Endodermal cell (in vitro differentiated cells): ENCODE measurements around the gene KRTAP9-6. TPM values are rescaled to one million over a fixed set of nuclear protein-coding genes. Genes with fewer than 3 reads are reported as not detected.

Source experiments
- DNase-seq: peaks from one replicate; pipeline ENCODE4 v3.0.0-alpha.2; 2017
- H3K27ac ChIP-seq: 2 replicates; pipeline ENCODE4 v1.5.1; 2013; ENCODE audit warnings: mild to moderate bottlenecking, low read depth, low read length, moderate library complexity
- H3K27me3 ChIP-seq: 2 replicates; pipeline ENCODE4 v1.6.1; 2013; ENCODE audit warnings: mild to moderate bottlenecking, low read length, moderate library complexity; ENCODE audit not compliant: insufficient read depth, control insufficient read depth, poor library complexity, severe bottlenecking
- H3K36me3 ChIP-seq: 2 replicates; pipeline ENCODE4 v1.7.0; 2013; ENCODE audit warnings: mild to moderate bottlenecking, low read length, moderate library complexity; ENCODE audit not compliant: control insufficient read depth, insufficient read depth
- H3K4me1 ChIP-seq: one replicate; pipeline ENCODE4 v1.7.0; 2013; ENCODE audit warnings: low read length; ENCODE audit not compliant: control insufficient read depth, insufficient read depth
- H3K4me3 ChIP-seq: 2 replicates; pipeline ENCODE4 v1.5.1; 2013; ENCODE audit warnings: mild to moderate bottlenecking, low read length, moderate library complexity
- H3K9ac ChIP-seq: 2 replicates; pipeline ENCODE4 v1.6.1; 2013; ENCODE audit warnings: mild to moderate bottlenecking, low read length, moderate library complexity; ENCODE audit not compliant: poor library complexity, severe bottlenecking; ENCODE audit errors: extremely low read depth
- H3K9me3 ChIP-seq: 2 replicates; pipeline ENCODE4 v1.6.1; 2013; ENCODE audit warnings: mild to moderate bottlenecking, low read length, moderate library complexity; ENCODE audit not compliant: control insufficient read depth
- H3K27ac Mint-ChIP-seq: 2 replicates; pipeline ENCODE4 v1.8.0; 2020; ENCODE audit warnings: mixed read lengths
- H3K27me3 Mint-ChIP-seq: 2 replicates; pipeline ENCODE4 v1.8.0; 2021; ENCODE audit warnings: mild to moderate bottlenecking, mixed read lengths; ENCODE audit not compliant: insufficient read depth
- H3K36me3 Mint-ChIP-seq: 2 replicates; pipeline ENCODE4 v1.8.0; 2020; ENCODE audit warnings: low read depth, mixed read lengths
- H3K4me1 Mint-ChIP-seq: 2 replicates; pipeline ENCODE4 v1.8.0; 2020; ENCODE audit warnings: mixed read lengths
- H3K4me3 Mint-ChIP-seq: 2 replicates; pipeline ENCODE4 v1.8.0; 2020; ENCODE audit warnings: mild to moderate bottlenecking, moderate library complexity, mixed read lengths
- H3K9me3 Mint-ChIP-seq: 2 replicates; pipeline ENCODE4 v1.8.0; 2020; ENCODE audit warnings: mild to moderate bottlenecking, mixed read lengths
- CTCF ChIP-seq: fragments of 200-600 bp; sonication (generic); conservative IDR thresholded peaks from 2 replicates; pipeline ENCODE4 v1.5.0; 2021; ENCODE audit warnings: antibody characterized with exemption, mild to moderate bottlenecking
- WGBS, 2 experiments: methylation state at CpG; one replicate each; pipeline versions ENCODE4 v1.1.5 to v1.1.7; 2013; ENCODE audit warnings: missing lambda C conversion rate in 2 of 2, mixed read lengths in 1 of 2; ENCODE audit not compliant: insufficient coverage in 1 of 2, insufficient read length in 1 of 2; 5-methylcytosine and 5-hydroxymethylcytosine counted together
- total RNA-seq, 2 donors: library from RNA; stranded (reverse); fragmentation: NEBNext Ultra II Directional in 1 of 2; extraction: Animal tissue kit (Norgen Biotek cat#: 25700) in 1 of 2; gene quantifications; 2 replicates in 1 of 2; 3 replicates in 1 of 2; pipeline ENCODE4 v1.2.1, GENCODE V29; 2021

The KRTAP9-6 gene
- total RNA-seq, 2 donors from 2014 or later = not detected

GRCh38 chr17:41308251-41308917 lies 43.2 kb downstream of the KRTAP9-6 start:
- Mint-ChIP-seq H3K4me3 (no peak overlapping the region), H3K27me3 (peaks cover 4% of the 10 kb centered on the region), H3K27ac (no peak overlapping the region), H3K9me3 (no peaks in the 10 kb centered on the region), H3K36me3 (no peaks in the 10 kb centered on the region), H3K4me1 (no peaks in the 10 kb centered on the region)
- no peak overlapping the region for H3K27ac ChIP-seq
- DNase-seq = peak; percentile 42
- H3K9ac ChIP-seq = no peak overlapping the region
- H3K4me3 ChIP-seq = no peak overlapping the region
- peaks cover 8% of the 10 kb centered on the region for H3K27me3 ChIP-seq
- WGBS, 2 experiments = 86% methylated on average over 10 of the region's 10 CpGs
- no peaks in the 10 kb centered on the region for H3K9me3 ChIP-seq
- H3K36me3 ChIP-seq = no peaks in the 10 kb centered on the region
- TF ChIP-seq CTCF = no peak
- H3K4me1 ChIP-seq = no peaks in the 10 kb centered on the region

- Mint-ChIP-seq H3K4me3 (no peak within 1 kb of the TSS), H3K27me3 (peaks cover 4% of the 10 kb centered on the region), H3K9me3 (no peaks in the 10 kb centered on the region), H3K36me3 (no peaks in the 10 kb centered on the region), H3K27ac (no peak within 1 kb of the TSS), H3K4me1 (no peaks in the 10 kb centered on the region)
- Histone ChIP-seq H3K9me3 (no peaks in the 10 kb centered on the region), H3K4me3 (no peak within 1 kb of the TSS), H3K9ac (no peak within 1 kb of the TSS), H3K27ac (no peak within 1 kb of the TSS), H3K4me1 (no peaks in the 10 kb centered on the region), H3K36me3 (no peaks in the 10 kb centered on the region), H3K27me3 (peaks cover 8% of the 10 kb centered on the region)
- no peak for TF ChIP-seq CTCF
- DNase-seq = no peak
- WGBS, 2 experiments = 85% methylated on average over 7 of the region's 7 CpGs; no CpG with 5 or more reads in 1 of the 2 experiments
These were observed 43.8 kb downstream of the KRTAP9-6 start, which contains the start of gene KRTAP16-1 for GRCh38 chr17:41308918-41309359. Gene KRTAP16-1 (minus strand): TSS chr17:41309309. CDS start chr17:41309253, 56 bp downstream.

DNA sequence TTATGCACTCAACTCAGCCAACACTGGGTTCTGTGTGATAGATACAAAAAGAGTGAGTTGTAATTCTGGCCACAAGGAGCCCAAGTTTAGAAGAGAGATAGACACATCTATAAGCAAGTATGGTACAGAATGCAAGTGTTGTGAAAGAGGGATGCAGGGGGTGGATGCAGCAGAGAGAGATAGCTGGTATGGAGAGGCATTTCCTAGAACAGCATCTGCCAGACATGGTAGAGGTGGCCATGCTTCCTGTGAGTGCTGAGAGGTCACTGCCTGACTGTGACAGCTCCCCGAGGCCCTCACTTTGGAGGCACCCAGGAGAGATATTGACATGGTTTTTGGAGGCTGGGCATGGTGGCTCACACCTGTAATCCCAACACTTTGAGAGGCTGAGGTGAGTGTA lies 45.9 kb downstream of the KRTAP9-6 start:
- Mint-ChIP-seq H3K9me3 (no peaks in the 10 kb centered on the region), H3K36me3 (no peaks in the 10 kb centered on the region), H3K27ac (no peak overlapping the region), H3K4me1 (no peaks in the 10 kb centered on the region), H3K4me3 (no peak overlapping the region), H3K27me3 (peaks cover 4% of the 10 kb centered on the region)
- TF ChIP-seq CTCF = no peak
- Histone ChIP-seq H3K4me3 (no peak overlapping the region), H3K9me3 (no peaks in the 10 kb centered on the region), H3K4me1 (no peaks in the 10 kb centered on the region), H3K9ac (no peak overlapping the region), H3K27ac (no peak overlapping the region), H3K36me3 (no peaks in the 10 kb centered on the region), H3K27me3 (peaks cover 8% of the 10 kb centered on the region)
- WGBS, 2 experiments = 95% methylated on average over 1 of the region's 1 CpG; no CpG with 5 or more reads in 1 of the 2 experiments
- DNase-seq = no peak
